H1 (cell line): Measurements from ENCODE around the gene GCK. TPM values are rescaled to one million over a fixed set of nuclear protein-coding genes. Genes with fewer than 3 reads are reported as not detected.

Experiments
- CTCF ChIA-PET: fragments of 300-600 bp; sonication (Branson Sonifier 250); formaldehyde crosslinking; loops from one replicate; lab custom pipeline; 2021; ENCODE audit not compliant: partially characterized antibody; lab: Charles Lee
- POLR2A ChIA-PET: fragments of 300-600 bp; sonication (Branson Sonifier 250); formaldehyde crosslinking; loops from one replicate; lab custom pipeline; 2021; ENCODE audit warnings: inconsistent platforms; ENCODE audit not compliant: partially characterized antibody; lab: Charles Lee
- DNase-seq, 2 experiments: peaks; one replicate each; pipeline versions ENCODE4 v3.0.0 to v3.0.0-alpha.2; 2010 to 2022; ENCODE audit warnings: low spot score in 2 of 2, low read depth in 1 of 2, mixed read lengths in 1 of 2
- FAIRE-seq: peaks from 2 replicates; lab custom pipeline; 2011; peaks lifted over from hg19 to GRCh38; lab: Jason Lieb, UNC
- H2AFZ ChIP-seq: 2 replicates; pipeline ENCODE4 v1.8.1; 2012; ENCODE audit warnings: low read length, inconsistent platforms
- H2AK5ac ChIP-seq: 2 replicates; pipeline ENCODE4 v1.6.1; 2013; ENCODE audit warnings: low read depth, low read length
- H2BK120ac ChIP-seq: replicated peaks from 2 replicates; pipeline ENCODE3; 2013; ENCODE audit warnings: low read depth, low read length, inconsistent platforms
- H2BK12ac ChIP-seq: 2 replicates; pipeline ENCODE4 v1.6.1; 2013; ENCODE audit warnings: low read depth, low read length
- H2BK15ac ChIP-seq: 2 replicates; pipeline ENCODE4 v1.6.1; 2013; ENCODE audit warnings: low read length
- H2BK20ac ChIP-seq: 2 replicates; pipeline ENCODE4 v1.6.1; 2013; ENCODE audit warnings: low read length
- H2BK5ac ChIP-seq: 2 replicates; pipeline ENCODE4 v1.6.1; 2013; ENCODE audit warnings: low read depth, low read length
- H3K14ac ChIP-seq: 2 replicates; pipeline ENCODE4 v1.6.1; 2013; ENCODE audit warnings: inconsistent platforms; ENCODE audit not compliant: insufficient read length
- H3K18ac ChIP-seq: 2 replicates; pipeline ENCODE4 v1.6.1; 2013; ENCODE audit warnings: low read length; ENCODE audit errors: extremely low read depth
- H3K23ac ChIP-seq: 2 replicates; pipeline ENCODE4 v1.6.1; 2013; ENCODE audit warnings: inconsistent platforms; ENCODE audit not compliant: insufficient read length
- H3K23me2 ChIP-seq: 2 replicates; pipeline ENCODE4 v1.6.1; 2013; ENCODE audit warnings: low read depth, low read length
- H3K27ac ChIP-seq: 2 replicates; pipeline ENCODE4 v1.6.1; 2011; ENCODE audit warnings: low read depth, low read length, inconsistent platforms
- H3K27me3 ChIP-seq, 4 experiments: replicated peaks in 1 of 4; 1 replicate in 1 of 4; 2 replicates in 3 of 4; pipeline versions ENCODE4 v1.6.1 to v1.8.1; 2011 to 2013; ENCODE audit warnings: low read length in 3 of 4, mild to moderate bottlenecking in 3 of 4, inconsistent platforms in 2 of 4, mixed read lengths in 2 of 4, moderate library complexity in 1 of 4; ENCODE audit not compliant: control insufficient read depth in 3 of 4, insufficient read depth in 3 of 4; ENCODE audit errors: extremely low read depth in 1 of 4
- H3K36me3 ChIP-seq, 4 experiments: 2 replicates each; pipeline versions ENCODE4 v1.6.1 to v1.8.1; 2011 to 2013; ENCODE audit warnings: mild to moderate bottlenecking in 4 of 4, low read length in 3 of 4, moderate library complexity in 2 of 4, control low read depth in 1 of 4, inconsistent platforms in 1 of 4; ENCODE audit not compliant: insufficient read depth in 4 of 4, control insufficient read depth in 2 of 4
- H3K4ac ChIP-seq: replicated peaks from 2 replicates; pipeline ENCODE3; 2013; ENCODE audit warnings: low read length, low read depth, mixed read lengths, inconsistent platforms; ENCODE audit not compliant: insufficient read length
- H3K4me1 ChIP-seq, 4 experiments: replicated peaks in 1 of 4; 1 replicate in 1 of 4; 2 replicates in 3 of 4; pipeline versions ENCODE4 v1.6.1 to v1.8.1; 2011 to 2013; ENCODE audit warnings: low read length in 3 of 4, inconsistent platforms in 2 of 4, mixed read lengths in 1 of 4; ENCODE audit not compliant: insufficient read depth in 4 of 4, control insufficient read depth in 3 of 4
- H3K4me2 ChIP-seq, 2 experiments: 2 replicates each; pipeline versions ENCODE4 v1.6.1 to v1.8.1; 2011 to 2013; ENCODE audit warnings: low read depth in 2 of 2, low read length in 2 of 2, control low read depth in 1 of 2, inconsistent platforms in 1 of 2, mild to moderate bottlenecking in 1 of 2; ENCODE audit not compliant: insufficient read depth in 1 of 2
- H3K4me3 ChIP-seq, 4 experiments: fragments of 200-600, 300-600 bp in 1 of 4; sonication (generic), shearing (Covaris generic), sonication (Bioruptor Twin) in 1 of 4; 2 replicates each; pipeline versions ENCODE4 v1.5.1 to v1.8.1; 2011 to 2016; ENCODE audit warnings: low read length in 4 of 4, low read depth in 3 of 4, control low read depth in 2 of 4, inconsistent platforms in 2 of 4, mild to moderate bottlenecking in 2 of 4, mixed read lengths in 1 of 4, moderate library complexity in 1 of 4; ENCODE audit not compliant: insufficient read depth in 2 of 4; ENCODE audit errors: extremely low read depth in 1 of 4
- H3K56ac ChIP-seq: replicated peaks from 2 replicates; pipeline ENCODE3; 2013; ENCODE audit warnings: low read depth, mild to moderate bottlenecking, mixed read lengths, low read length, inconsistent platforms; ENCODE audit not compliant: insufficient read length
- H3K79me1 ChIP-seq: 2 replicates; pipeline ENCODE4 v1.6.1; 2013; ENCODE audit warnings: low read depth, low read length, control low read depth
- H3K79me2 ChIP-seq, 2 experiments: 2 replicates each; pipeline versions ENCODE4 v1.6.1 to v1.8.1; 2012 to 2013; ENCODE audit warnings: low read length in 2 of 2, mild to moderate bottlenecking in 2 of 2, inconsistent platforms in 1 of 2; ENCODE audit not compliant: insufficient read depth in 2 of 2, control insufficient read depth in 1 of 2
- H3K9ac ChIP-seq, 4 experiments: replicated peaks in 1 of 4; 1 replicate in 1 of 4; 2 replicates in 3 of 4; pipeline versions ENCODE4 v1.6.1 to v1.8.1; 2011 to 2013; ENCODE audit warnings: low read depth in 3 of 4, low read length in 3 of 4, control low read depth in 2 of 4, mild to moderate bottlenecking in 2 of 4, moderate library complexity in 2 of 4, inconsistent platforms in 1 of 4; ENCODE audit errors: extremely low read depth in 1 of 4
- H3K9me3 ChIP-seq, 2 experiments: 2 replicates each; pipeline versions ENCODE4 v1.6.1 to v1.8.1; 2012 to 2013; ENCODE audit warnings: mild to moderate bottlenecking in 2 of 2, moderate library complexity in 2 of 2, control low read depth in 1 of 2, inconsistent platforms in 1 of 2, low read depth in 1 of 2, low read length in 1 of 2, mixed read lengths in 1 of 2; ENCODE audit not compliant: insufficient read depth in 2 of 2
- H4K20me1 ChIP-seq, 2 experiments: replicated peaks in 1 of 2; 2 replicates each; pipeline versions ENCODE3 to v1.8.1; 2011 to 2013; ENCODE audit warnings: inconsistent platforms in 2 of 2, low read length in 2 of 2, mild to moderate bottlenecking in 1 of 2; ENCODE audit not compliant: insufficient read depth in 2 of 2, control insufficient read depth in 1 of 2
- H4K5ac ChIP-seq: 2 replicates; pipeline ENCODE4 v1.6.1; 2013; ENCODE audit warnings: low read length, low read depth, mixed read lengths, inconsistent platforms; ENCODE audit not compliant: insufficient read length
- H4K8ac ChIP-seq: 2 replicates; pipeline ENCODE4 v1.8.0; 2013; ENCODE audit warnings: mild to moderate bottlenecking, moderate library complexity, low read length, inconsistent platforms; ENCODE audit not compliant: insufficient read depth; ENCODE audit errors: extremely low read depth
- H4K91ac ChIP-seq: replicated peaks from 2 replicates; pipeline ENCODE3; 2013; ENCODE audit warnings: low read length, mixed read lengths, inconsistent platforms; ENCODE audit not compliant: insufficient read length
- CHD1 ChIP-seq: IDR thresholded peaks from 2 replicates; pipeline ENCODE4 v1.6.1; 2012; ENCODE audit warnings: low read depth, low read length, improper control_type of control experiment
- EGR1 ChIP-seq: IDR thresholded peaks from 2 replicates; pipeline ENCODE4 v1.6.1; 2011; ENCODE audit warnings: low read depth, low read length, borderline replicate concordance
- FOSL1 ChIP-seq: IDR thresholded peaks from 2 replicates; pipeline ENCODE4 v1.6.1; 2011; ENCODE audit warnings: mild to moderate bottlenecking, low read depth, low read length, moderate library complexity; ENCODE audit not compliant: insufficient read depth
- GABPA ChIP-seq: IDR thresholded peaks from 2 replicates; pipeline ENCODE4 v1.6.1; 2011; ENCODE audit warnings: mild to moderate bottlenecking, low read length, moderate library complexity, borderline replicate concordance; ENCODE audit not compliant: insufficient read depth
- JUN ChIP-seq: IDR thresholded peaks from 2 replicates; pipeline ENCODE4 v1.6.1; 2011; ENCODE audit warnings: low read depth, mild to moderate bottlenecking, improper control_type of control experiment, low read length
- MAFK ChIP-seq: IDR thresholded peaks from 2 replicates; pipeline ENCODE4 v1.6.1; 2012; ENCODE audit warnings: low read depth, mild to moderate bottlenecking, improper control_type of control experiment, low read length
- POU5F1 ChIP-seq: IDR thresholded peaks from 2 replicates; pipeline ENCODE4 v1.6.1; 2011; ENCODE audit warnings: low read depth, mild to moderate bottlenecking, low read length, moderate library complexity
- RBBP5 ChIP-seq: IDR thresholded peaks from 2 replicates; pipeline ENCODE4 v1.7.1; 2012; ENCODE audit warnings: low read depth, mild to moderate bottlenecking, inconsistent platforms, low read length, moderate library complexity, borderline replicate concordance
- RXRA ChIP-seq: IDR thresholded peaks from 2 replicates; pipeline ENCODE4 v1.6.1; 2011; ENCODE audit warnings: low read depth, mild to moderate bottlenecking, low read length, moderate library complexity; ENCODE audit not compliant: insufficient read depth
- SP1 ChIP-seq: IDR thresholded peaks from 2 replicates; pipeline ENCODE4 v1.6.1; 2011; ENCODE audit warnings: low read depth, low read length
- TAF7 ChIP-seq: optimal IDR thresholded peaks from 2 replicates; pipeline ENCODE3; 2011; ENCODE audit warnings: low read depth, mild to moderate bottlenecking, inconsistent platforms, low read length, moderate library complexity, borderline replicate concordance
- TEAD4 ChIP-seq: IDR thresholded peaks from 2 replicates; pipeline ENCODE4 v1.6.1; 2012; ENCODE audit warnings: low read depth, low read length, inconsistent platforms, mixed read lengths
- YY1 ChIP-seq: IDR thresholded peaks from 2 replicates; pipeline ENCODE4 v1.6.1; 2011; ENCODE audit warnings: low read depth, mild to moderate bottlenecking, low read length
- WGBS, 2 experiments: shearing (Covaris generic) in 1 of 2; methylation state at CpG; one replicate each; pipeline versions ENCODE4 v1.1.6 to v1.1.7; 2013 to 2015; ENCODE audit warnings: low lambda C conversion rate in 2 of 2, mixed read lengths in 2 of 2, inconsistent platforms in 1 of 2, low coverage in 1 of 2, missing lambda C conversion rate in 1 of 2; ENCODE audit not compliant: insufficient replicate concordance in 2 of 2, insufficient coverage in 1 of 2, insufficient read length in 1 of 2; ENCODE audit errors: extremely low coverage in 1 of 2, missing lambda C conversion rate in 1 of 2; 5-methylcytosine and 5-hydroxymethylcytosine counted together
- polyA plus RNA-seq, 7 experiments: library from polyadenylated mRNA; depleted of rRNA in 3 of 7; stranded (reverse) in 5 of 7; unstranded in 2 of 7; fragments of >200 nt in 5 of 7; fragments of 200-250 nt in 2 of 7; gene quantifications; 1 replicate in 5 of 7; 2 replicates in 1 of 7; 4 replicates in 1 of 7; pipeline versions ENCODE4 v1.2.1 to v1.2.3, GENCODE V29; 2011 to 2013; ENCODE audit warnings: missing spikeins in 2 of 7, mixed read lengths in 2 of 7
- total RNA-seq: library from RNA; stranded (reverse); fragmentation: NEBNext Ultra II Directional; extraction: Animal tissue kit (Norgen Biotek cat#: 25700); gene quantifications from 2 replicates; pipeline ENCODE4 v1.2.1, GENCODE V29; 2021

Gene GCK
- total and polyA plus RNA-seq, 2 of the 8 experiments (the other 6 are each of a cell fraction or from before 2014, with no cell fraction given), result 2.4 to 4.9 TPM

- no peak overlapping the region for H4K5ac ChIP-seq
- H3K18ac ChIP-seq, result no peak overlapping the region
- H2BK5ac ChIP-seq, result no peak overlapping the region
- H4K91ac ChIP-seq, result no peak overlapping the region
- H3K27ac ChIP-seq, result no peak overlapping the region
- H2AK5ac ChIP-seq, result no peak overlapping the region
- no peak overlapping the region; the same call in 1 of the 2 replicates for H4K8ac ChIP-seq
- no peaks in the 10 kb centered on the region for H3K23me2 ChIP-seq
- H3K4me3 ChIP-seq, result no peak overlapping the region
- no peak overlapping the region for H2BK120ac ChIP-seq
- no peak overlapping the region for H2AFZ ChIP-seq
- H2BK20ac ChIP-seq, result no peak overlapping the region
- no peaks in the 10 kb centered on the region; a peak in 1 of 7 replicates for H3K27me3 ChIP-seq
- POLR2A ChIA-PET, result no interaction called here
- H3K9ac ChIP-seq, result no peak overlapping the region
- no peak for DNase-seq
- no peak overlapping the region for H3K14ac ChIP-seq
- no peaks in the 10 kb centered on the region for H3K9me3 ChIP-seq
- H4K20me1 ChIP-seq, result no peaks in the 10 kb centered on the region
- no peak overlapping the region for H3K56ac ChIP-seq
- WGBS, 2 experiments, result 84% methylated on average over 5 of the region's 5 CpGs; no CpG with 5 or more reads in 1 of the 2 experiments
- H3K79me2 ChIP-seq, result no peaks in the 10 kb centered on the region
- no peaks in the 10 kb centered on the region for H3K79me1 ChIP-seq
- no peak overlapping the region for H3K4me2 ChIP-seq
- H3K36me3 ChIP-seq, result no peaks in the 10 kb centered on the region
- no peak overlapping the region for H2BK15ac ChIP-seq
- no peak overlapping the region for H3K23ac ChIP-seq
- H3K4ac ChIP-seq, result no peak overlapping the region
- peaks cover 2 to 5% (median 4%) of the 10 kb centered on the region in 4 experiments; a peak in 5 of 7 replicates for H3K4me1 ChIP-seq
- no peak overlapping the region for H2BK12ac ChIP-seq
- CTCF ChIA-PET, result interaction anchor here (1.2 to 2.0 kb wide), 2 partner anchors 12 to 19 kb away, joined by 3 to 4 read pairs; no protein-coding TSS in a partner anchor
- FAIRE-seq, result no peak
- no peak for TF ChIP-seq EGR1
- no peak for TF ChIP-seq YY1
- TF ChIP-seq MAFK, result no peak
- TF ChIP-seq POU5F1, result no peak
- TF ChIP-seq SP1, result no peak
- no peak for TF ChIP-seq CHD1
- no peak for TF ChIP-seq FOSL1
- TF ChIP-seq RXRA, result no peak
- no peak for TF ChIP-seq TAF7
- no peak for TF ChIP-seq RBBP5
- TF ChIP-seq JUN, result no peak
- TF ChIP-seq GABPA, result no peak
- TF ChIP-seq TEAD4, result no peak
Observed at GRCh38 chr7:44159824-44160630, 29.2 kb downstream of the GCK start.
